HEK293 (cell line): ENCODE data around the gene SLC11A2.
A peak's percentile ranks its signal among the peaks of the same experiment; 100 is the strongest.

Experiments used
- CTCF ChIA-PET: fragments of 350-600 bp; formaldehyde crosslinking; extraction: SDS; loops from one replicate; lab custom pipeline; 2021; ENCODE audit warnings: antibody characterized with exemption; lab: Yijun Ruan, JAX
- POLR2A ChIA-PET: fragments of 300-600 bp; formaldehyde crosslinking; extraction: SDS; loops from one replicate; lab custom pipeline; 2020; ENCODE audit warnings: antibody characterized with exemption, inconsistent platforms; lab: Yijun Ruan, JAX
- H3K27ac ChIP-seq: fragments of 200-500 bp; sonication (Bioruptor generic); 2 replicates; pipeline ENCODE4 v1.5.1; 2014; ENCODE audit warnings: low read depth, low read length, control low read depth, inconsistent platforms; ENCODE audit errors: extremely low read depth
- H3K36me3 ChIP-seq, 2 experiments: fragments of 200-500 bp in 1 of 2; sonication (Bioruptor generic) in 1 of 2; 1 replicate in 1 of 2; 2 replicates in 1 of 2; pipeline ENCODE4 v1.5.1; 2014 to 2017; ENCODE audit warnings: inconsistent platforms in 2 of 2, low read length in 2 of 2; ENCODE audit not compliant: control insufficient read depth in 2 of 2, insufficient read depth in 1 of 2
- H3K4me1 ChIP-seq: fragments of 200-500 bp; sonication (Bioruptor generic); 2 replicates; pipeline ENCODE4 v1.5.1; 2014; ENCODE audit warnings: mild to moderate bottlenecking, low read length, inconsistent platforms; ENCODE audit not compliant: control insufficient read depth, insufficient read depth
- H3K4me3 ChIP-seq: 2 replicates; pipeline ENCODE4 v1.5.1; 2011; ENCODE audit warnings: low read depth, mild to moderate bottlenecking, control low read depth, low read length, moderate library complexity
- H3K9me3 ChIP-seq: fragments of 200-500 bp; sonication (Bioruptor generic); 2 replicates; pipeline ENCODE4 v1.5.1; 2014; ENCODE audit warnings: low read depth, low read length, inconsistent platforms; ENCODE audit not compliant: control insufficient read depth, insufficient read depth
- EGR2 ChIP-seq: fragments of 450-650 bp; formaldehyde crosslinking; IDR thresholded peaks from 2 replicates; pipeline ENCODE4 v1.5.1; 2016; ENCODE audit warnings: low read depth, missing biosample characterization, missing genetic modification characterization
- GLI2 ChIP-seq: fragments of 450-650 bp; formaldehyde crosslinking; IDR thresholded peaks from 2 replicates; pipeline ENCODE4; 2017; ENCODE audit warnings: missing biosample characterization, missing genetic modification characterization, low read depth, borderline replicate concordance
- KLF16 ChIP-seq: fragments of 450-650 bp; formaldehyde crosslinking; IDR thresholded peaks from 2 replicates; pipeline ENCODE4 v1.5.1; 2017; ENCODE audit warnings: missing biosample characterization, missing genetic modification characterization
- KLF7 ChIP-seq: fragments of 450-650 bp; formaldehyde crosslinking; IDR thresholded peaks from 2 replicates; pipeline ENCODE4 v1.5.1; 2016; ENCODE audit warnings: missing biosample characterization, missing genetic modification characterization, borderline replicate concordance
- MYNN ChIP-seq: fragments of 450-650 bp; formaldehyde crosslinking; IDR thresholded peaks from 2 replicates; pipeline ENCODE4 v1.5.1; 2016; ENCODE audit warnings: missing biosample characterization, missing genetic modification characterization, borderline replicate concordance
- RBAK ChIP-seq: fragments of 450-650 bp; formaldehyde crosslinking; IDR thresholded peaks from 2 replicates; pipeline ENCODE4 v1.5.1; 2016; ENCODE audit warnings: missing biosample characterization, missing genetic modification characterization
- REPIN1 ChIP-seq: fragments of 450-650 bp; formaldehyde crosslinking; IDR thresholded peaks from 2 replicates; pipeline ENCODE4 v1.5.1; 2017; ENCODE audit warnings: missing biosample characterization, missing genetic modification characterization, low read depth
- SALL2 ChIP-seq: fragments of 450-650 bp; formaldehyde crosslinking; IDR thresholded peaks from 2 replicates; pipeline ENCODE4 v1.5.0; 2017; ENCODE audit warnings: missing biosample characterization, mild to moderate bottlenecking, missing genetic modification characterization, borderline replicate concordance
- SP2 ChIP-seq: fragments of 450-650 bp; formaldehyde crosslinking; IDR thresholded peaks from 2 replicates; pipeline ENCODE4 v1.5.1; 2016; ENCODE audit warnings: missing biosample characterization, missing genetic modification characterization
- ZBTB49 ChIP-seq: fragments of 450-650 bp; formaldehyde crosslinking; IDR thresholded peaks from 2 replicates; pipeline ENCODE4 v1.5.1; 2016; ENCODE audit warnings: missing biosample characterization, missing genetic modification characterization, low read depth
- ZFHX2 ChIP-seq: fragments of 450-650 bp; formaldehyde crosslinking; conservative IDR thresholded peaks from 2 replicates; pipeline ENCODE4 v1.5.1; 2016; ENCODE audit warnings: missing biosample characterization, missing genetic modification characterization
- ZNF138 ChIP-seq: fragments of 450-650 bp; formaldehyde crosslinking; IDR thresholded peaks from 2 replicates; pipeline ENCODE4 v1.5.1; 2016; ENCODE audit warnings: missing biosample characterization, missing genetic modification characterization, borderline replicate concordance
- ZNF223 ChIP-seq: fragments of 450-650 bp; formaldehyde crosslinking; IDR thresholded peaks from 2 replicates; pipeline ENCODE4 v1.5.1; 2016; ENCODE audit warnings: missing biosample characterization, missing genetic modification characterization
- ZNF23 ChIP-seq: fragments of 450-650 bp; formaldehyde crosslinking; IDR thresholded peaks from 2 replicates; pipeline ENCODE4 v1.5.1; 2016; ENCODE audit warnings: missing biosample characterization, missing genetic modification characterization, borderline replicate concordance
- ZNF302 ChIP-seq: fragments of 450-650 bp; formaldehyde crosslinking; IDR thresholded peaks from 2 replicates; pipeline ENCODE4 v1.5.1; 2016; ENCODE audit warnings: missing biosample characterization, missing genetic modification characterization, low read depth
- ZNF311 ChIP-seq: fragments of 450-650 bp; formaldehyde crosslinking; IDR thresholded peaks from 2 replicates; pipeline ENCODE4 v1.5.1; 2017; ENCODE audit warnings: missing biosample characterization, missing genetic modification characterization, borderline replicate concordance
- ZNF335 ChIP-seq: fragments of 450-650 bp; formaldehyde crosslinking; conservative IDR thresholded peaks from 2 replicates; pipeline ENCODE4 v1.5.1; 2016; ENCODE audit warnings: missing biosample characterization, missing genetic modification characterization
- ZNF354C ChIP-seq: fragments of 450-650 bp; formaldehyde crosslinking; IDR thresholded peaks from 2 replicates; pipeline ENCODE4 v1.5.1; 2016; ENCODE audit warnings: missing biosample characterization, missing genetic modification characterization, low read depth, borderline replicate concordance
- ZNF416 ChIP-seq: fragments of 450-650 bp; formaldehyde crosslinking; IDR thresholded peaks from 2 replicates; pipeline ENCODE4 v1.5.1; 2016; ENCODE audit warnings: missing biosample characterization, missing genetic modification characterization
- ZNF423 ChIP-seq: fragments of 450-650 bp; formaldehyde crosslinking; IDR thresholded peaks from 2 replicates; pipeline ENCODE4 v1.5.1; 2016; ENCODE audit warnings: missing biosample characterization, missing genetic modification characterization
- ZNF473 ChIP-seq: fragments of 450-650 bp; formaldehyde crosslinking; IDR thresholded peaks from 2 replicates; pipeline ENCODE4 v1.5.1; 2017; ENCODE audit warnings: missing biosample characterization, missing genetic modification characterization
- ZNF518A ChIP-seq: fragments of 450-650 bp; formaldehyde crosslinking; conservative IDR thresholded peaks from 2 replicates; pipeline ENCODE4 v1.5.1; 2016; ENCODE audit warnings: low read depth, missing biosample characterization, missing genetic modification characterization
- ZNF529 ChIP-seq: fragments of 450-650 bp; formaldehyde crosslinking; IDR thresholded peaks from 2 replicates; pipeline ENCODE4 v1.5.1; 2017; ENCODE audit warnings: missing genetic modification characterization, missing biosample characterization; ENCODE audit not compliant: insufficient replicate concordance
- ZNF560 ChIP-seq: fragments of 450-650 bp; formaldehyde crosslinking; IDR thresholded peaks from 2 replicates; pipeline ENCODE4 v1.5.1; 2017; ENCODE audit warnings: missing biosample characterization, missing genetic modification characterization, borderline replicate concordance
- ZNF571 ChIP-seq: fragments of 450-650 bp; formaldehyde crosslinking; IDR thresholded peaks from 2 replicates; pipeline ENCODE4 v1.5.0; 2017; ENCODE audit warnings: missing biosample characterization, missing genetic modification characterization
- ZNF660 ChIP-seq: fragments of 450-650 bp; IDR thresholded peaks from 2 replicates; pipeline ENCODE4 v1.5.1; 2018; ENCODE audit warnings: missing biosample characterization, mild to moderate bottlenecking, missing genetic modification characterization
- ZNF664 ChIP-seq: fragments of 450-650 bp; formaldehyde crosslinking; IDR thresholded peaks from 2 replicates; pipeline ENCODE4 v1.5.1; 2016; ENCODE audit warnings: missing biosample characterization, missing genetic modification characterization
- ZNF768 ChIP-seq: fragments of 450-650 bp; formaldehyde crosslinking; IDR thresholded peaks from 2 replicates; pipeline ENCODE4 v1.5.1; 2018; ENCODE audit warnings: missing biosample characterization, mild to moderate bottlenecking, missing genetic modification characterization
- ZNF843 ChIP-seq: fragments of 450-650 bp; formaldehyde crosslinking; IDR thresholded peaks from 2 replicates; pipeline ENCODE4 v1.5.1; 2016; ENCODE audit warnings: missing biosample characterization, missing genetic modification characterization
- ZSCAN23 ChIP-seq: fragments of 450-650 bp; formaldehyde crosslinking; IDR thresholded peaks from 2 replicates; pipeline ENCODE4 v1.5.1; 2016; ENCODE audit warnings: missing biosample characterization, missing genetic modification characterization

The SLC11A2 gene

GRCh38 chr12:51047655-51048540 lies 21.7 kb upstream of the SLC11A2 start, which contains the start of gene LETMD1:
TSS of gene LETMD1 (plus strand) at chr12:51048327. CDS start at chr12:51048357, 30 bp downstream.
- Histone ChIP-seq H3K36me3 (peaks cover 10 to 12% of the 10 kb centered on the region in 2 experiments; a peak in 2 of 3 replicates), H3K4me3 (peak within 1 kb of the TSS; percentile 80), H3K9me3 (no peaks in the 10 kb centered on the region), H3K27ac (peak within 1 kb of the TSS; percentile 65), H3K4me1 (0 out of 2 replicates have a peak, but pooled peaks cover 3% of the 10 kb centered on the region)
- CTCF ChIA-PET, result interaction anchor here (0.6 to 1.9 kb wide), 10 partner anchors 13 to 303 kb away, joined by 3 to 12 read pairs (median 3); no protein-coding TSS in a partner anchor
- POLR2A ChIA-PET, result interaction anchor here (0.9 to 1.5 kb wide), 2 partner anchors 20 to 35 kb away, joined by 6 to 10 read pairs; partner anchors contain the start of gene CSRNP2
- TF ChIP-seq ZNF518A (tag by site-specific recombination) (peak; percentile 87), ZNF660 (tag by site-specific recombination) (no peak; the same call in none of the 2 replicates), ZNF423 (tag by site-specific recombination) (peak; percentile 80; the same call in 1 of the 2 replicates), ZNF23 (tag by site-specific recombination) (no peak), KLF7 (peak; percentile 29; the same call in 1 of the 2 replicates), ZNF416 (tag by site-specific recombination) (no peak), REPIN1 (tag by site-specific recombination) (no peak), ZNF529 (tag by site-specific recombination) (no peak), ZBTB49 (no peak), ZNF138 (tag by site-specific recombination) (no peak), SP2 (peak; percentile 96), EGR2 (tag by site-specific recombination) (no peak), MYNN (tag by site-specific recombination) (no peak), ZNF302 (tag by site-specific recombination) (no peak), ZNF843 (peak; percentile 60; the same call in 1 of the 2 replicates), ZNF354C (tag by site-specific recombination) (no peak), ZNF560 (tag by site-specific recombination) (no peak), RBAK (no peak), ZNF223 (no peak), ZSCAN23 (no peak), KLF16 (peak; percentile 77), ZNF473 (tag by site-specific recombination) (no peak), ZFHX2 (tag by site-specific recombination) (no peak), ZNF335 (peak; percentile 85), ZNF664 (tag by site-specific recombination) (peak; percentile 39; the same call in 1 of the 2 replicates), GLI2 (tag by site-specific recombination) (no peak), ZNF768 (no peak), ZNF571 (no peak), SALL2 (no peak), ZNF311 (tag by site-specific recombination) (no peak)
